Ishikawa (cell line): ENCODE data around the gene IRF2BP1.

Source experiments
- CEBPB ChIP-seq: IDR thresholded peaks from 2 replicates; pipeline ENCODE4 v1.6.1; 2012
- NFIC ChIP-seq: IDR thresholded peaks from 2 replicates; pipeline ENCODE4 v1.6.1; 2012
- RAD21 ChIP-seq: IDR thresholded peaks from 2 replicates; pipeline ENCODE4 v1.6.1; 2012; ENCODE audit warnings: low read depth
- REST ChIP-seq: IDR thresholded peaks from 2 replicates; pipeline ENCODE4 v1.6.1; 2012; ENCODE audit warnings: low read depth, mild to moderate bottlenecking
- TAF1 ChIP-seq: IDR thresholded peaks from 2 replicates; pipeline ENCODE4 v1.6.1; 2012; ENCODE audit warnings: low read depth, mild to moderate bottlenecking
- YY1 ChIP-seq: IDR thresholded peaks from 2 replicates; pipeline ENCODE4 v1.6.1; 2012; ENCODE audit warnings: low read depth
- ZBTB7A ChIP-seq: IDR thresholded peaks from 2 replicates; pipeline ENCODE4 v1.6.1; 2012; ENCODE audit warnings: low read depth
- TF ChIP-seq, protein P1 (sequence below): IDR thresholded peaks from 2 replicates; pipeline ENCODE4 v1.6.1; 2012
- TF ChIP-seq, protein P2 (sequence below): IDR thresholded peaks from 2 replicates; pipeline ENCODE4 v1.6.1; 2012

DNA sequence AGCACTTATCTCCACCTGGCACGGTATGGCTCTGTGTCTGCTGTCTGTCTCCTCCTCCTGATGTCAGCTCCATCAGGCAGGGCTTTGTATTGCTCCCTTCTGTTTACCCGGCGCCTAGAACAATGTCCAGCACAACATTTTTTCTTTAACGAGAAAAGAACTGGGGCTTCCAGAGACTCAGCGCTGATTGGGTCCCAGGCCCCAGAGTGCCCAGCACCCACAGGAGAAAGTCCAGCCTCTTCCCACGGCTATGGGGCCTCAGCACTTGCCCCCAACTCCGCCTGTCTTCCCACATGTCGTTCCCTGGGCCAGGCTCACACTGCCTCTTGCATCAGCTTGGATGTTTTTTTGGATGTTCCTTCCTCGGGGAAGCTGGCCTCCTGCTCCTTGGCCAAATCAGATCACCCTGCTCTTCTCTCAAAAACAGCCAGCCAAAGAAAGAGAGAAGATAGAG, 9.6 kb upstream of the IRF2BP1 start:
- TF ChIP-seq RAD21 (no peak), REST (no peak), ZBTB7A (no peak), YY1 (no peak), CEBPB (no peak), NFIC (no peak), TAF1 (no peak)
- TF ChIP-seq, protein P1, sequence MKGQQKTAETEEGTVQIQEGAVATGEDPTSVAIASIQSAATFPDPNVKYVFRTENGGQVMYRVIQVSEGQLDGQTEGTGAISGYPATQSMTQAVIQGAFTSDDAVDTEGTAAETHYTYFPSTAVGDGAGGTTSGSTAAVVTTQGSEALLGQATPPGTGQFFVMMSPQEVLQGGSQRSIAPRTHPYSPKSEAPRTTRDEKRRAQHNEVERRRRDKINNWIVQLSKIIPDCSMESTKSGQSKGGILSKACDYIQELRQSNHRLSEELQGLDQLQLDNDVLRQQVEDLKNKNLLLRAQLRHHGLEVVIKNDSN: no peak
- TF ChIP-seq, protein P2, sequence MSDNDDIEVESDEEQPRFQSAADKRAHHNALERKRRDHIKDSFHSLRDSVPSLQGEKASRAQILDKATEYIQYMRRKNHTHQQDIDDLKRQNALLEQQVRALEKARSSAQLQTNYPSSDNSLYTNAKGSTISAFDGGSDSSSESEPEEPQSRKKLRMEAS: no peak
